ENCODE data around the gene UBAC2.
"Not testable (repeated sequence)": the region's sequence is repeated elsewhere in the genome, so short reads cannot be mapped to it uniquely, and the experiment has no call there.

GRCh38 chr13:99230588-99230987, 29.9 kb downstream of the UBAC2 start:
- not testable (repeated sequence) for TF ChIP-seq CTCF (IDR thresholded peaks at IDR 0.05); ZFX (IDR thresholded peaks at IDR 0.05; ENCODE audit: borderline replicate concordance)
